HFF-Myc (cell line): ENCODE data around the gene CELA2B.
"Not testable (repeated sequence)": the region's sequence is repeated elsewhere in the genome, so short reads cannot be mapped to it uniquely, and the experiment has no call there.

ENCODE experiments used
- DNase-seq: peaks from one replicate; pipeline ENCODE4 v3.0.0-alpha.2; 2011; ENCODE audit warnings: low read depth; ENCODE audit errors: extremely low read depth
- H3K4me3 ChIP-seq: replicated peaks from 2 replicates; pipeline ENCODE4 v1.5.1; 2011; ENCODE audit warnings: low read depth, mild to moderate bottlenecking, control low read depth, low read length
- TF ChIP-seq, protein P1 (sequence below): IDR thresholded peaks from 2 replicates; pipeline ENCODE4 v1.5.1; 2012; ENCODE audit warnings: mild to moderate bottlenecking, low read depth, low read length, control low read depth; ENCODE audit errors: missing control alignments

CELA2B gene

DNA sequence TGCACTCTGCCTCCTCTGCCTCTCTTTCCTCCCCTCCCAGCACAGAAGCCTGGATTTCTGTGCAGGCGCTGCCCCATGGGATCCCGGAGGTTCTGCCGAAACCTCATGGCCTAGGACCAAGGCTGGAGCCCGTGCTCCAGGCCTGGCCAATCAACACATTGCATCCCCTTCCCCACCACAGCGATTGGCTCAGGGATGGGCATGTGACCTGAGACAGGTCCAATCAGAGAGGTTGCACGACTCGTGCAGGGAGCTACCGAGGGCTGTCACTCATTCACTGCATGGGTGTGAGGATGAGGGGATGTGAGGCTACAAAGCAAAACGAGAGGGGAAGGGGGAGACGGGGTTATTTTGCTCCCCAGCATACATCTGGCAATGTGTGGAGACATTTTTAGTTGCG lies 3.3 kb upstream of the CELA2B start:
- DNase-seq = no peak
- no peak overlapping the region for H3K4me3 ChIP-seq
- TF ChIP-seq, protein P1, sequence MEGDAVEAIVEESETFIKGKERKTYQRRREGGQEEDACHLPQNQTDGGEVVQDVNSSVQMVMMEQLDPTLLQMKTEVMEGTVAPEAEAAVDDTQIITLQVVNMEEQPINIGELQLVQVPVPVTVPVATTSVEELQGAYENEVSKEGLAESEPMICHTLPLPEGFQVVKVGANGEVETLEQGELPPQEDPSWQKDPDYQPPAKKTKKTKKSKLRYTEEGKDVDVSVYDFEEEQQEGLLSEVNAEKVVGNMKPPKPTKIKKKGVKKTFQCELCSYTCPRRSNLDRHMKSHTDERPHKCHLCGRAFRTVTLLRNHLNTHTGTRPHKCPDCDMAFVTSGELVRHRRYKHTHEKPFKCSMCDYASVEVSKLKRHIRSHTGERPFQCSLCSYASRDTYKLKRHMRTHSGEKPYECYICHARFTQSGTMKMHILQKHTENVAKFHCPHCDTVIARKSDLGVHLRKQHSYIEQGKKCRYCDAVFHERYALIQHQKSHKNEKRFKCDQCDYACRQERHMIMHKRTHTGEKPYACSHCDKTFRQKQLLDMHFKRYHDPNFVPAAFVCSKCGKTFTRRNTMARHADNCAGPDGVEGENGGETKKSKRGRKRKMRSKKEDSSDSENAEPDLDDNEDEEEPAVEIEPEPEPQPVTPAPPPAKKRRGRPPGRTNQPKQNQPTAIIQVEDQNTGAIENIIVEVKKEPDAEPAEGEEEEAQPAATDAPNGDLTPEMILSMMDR = no peak

DNA sequence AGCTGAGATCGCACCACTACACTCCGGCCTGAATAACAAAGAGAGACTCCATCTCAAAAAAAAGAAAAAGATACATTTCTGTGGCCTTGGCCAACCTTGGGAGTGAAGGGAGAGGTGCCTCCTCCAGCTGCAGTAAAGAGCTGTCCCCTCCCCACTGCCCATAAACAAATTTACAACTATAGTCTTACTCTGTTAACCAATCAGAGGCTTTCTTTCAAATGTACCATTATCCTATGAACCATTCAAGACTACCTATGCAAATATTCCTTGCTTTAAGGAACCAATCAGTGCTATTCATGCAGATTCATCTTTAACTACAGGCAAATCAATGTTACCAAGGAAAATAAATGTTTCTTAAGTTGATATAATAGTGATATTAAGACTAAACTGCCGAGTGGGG lies 1.0 kb downstream of the CELA2B start:
- no peak for DNase-seq
- H3K4me3 ChIP-seq = no peak overlapping the region
- TF ChIP-seq, protein P1 = no peak

DNA sequence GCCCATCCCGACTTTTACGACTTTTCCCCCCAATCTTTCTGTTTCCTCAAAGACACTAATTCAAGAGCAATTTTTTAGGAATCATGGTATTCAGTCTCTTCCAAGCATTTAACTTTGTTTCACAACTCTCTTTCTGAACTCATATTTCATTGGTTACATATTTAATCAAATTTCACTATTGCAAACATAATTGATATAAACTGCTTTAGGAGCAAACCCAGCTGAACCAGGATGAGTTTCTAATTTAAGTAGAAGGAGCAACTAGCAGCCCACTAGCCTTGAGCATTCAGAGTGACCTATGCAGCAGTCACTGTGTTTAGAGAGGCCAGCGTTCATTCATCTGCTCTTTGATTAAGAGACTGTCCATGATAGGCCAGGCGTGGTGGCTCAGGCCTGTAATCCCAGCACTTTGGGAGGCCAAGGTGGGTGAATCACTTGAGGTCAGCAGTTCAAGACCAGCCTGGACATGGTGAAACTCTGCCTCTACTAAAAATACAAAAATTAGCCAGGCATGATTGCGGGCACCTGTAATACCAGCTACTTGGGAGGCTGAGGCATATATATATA lies 1.8 kb downstream of the CELA2B start:
- DNase-seq = no peak
- no peak overlapping the region for H3K4me3 ChIP-seq
- TF ChIP-seq, protein P1 = no peak

DNA sequence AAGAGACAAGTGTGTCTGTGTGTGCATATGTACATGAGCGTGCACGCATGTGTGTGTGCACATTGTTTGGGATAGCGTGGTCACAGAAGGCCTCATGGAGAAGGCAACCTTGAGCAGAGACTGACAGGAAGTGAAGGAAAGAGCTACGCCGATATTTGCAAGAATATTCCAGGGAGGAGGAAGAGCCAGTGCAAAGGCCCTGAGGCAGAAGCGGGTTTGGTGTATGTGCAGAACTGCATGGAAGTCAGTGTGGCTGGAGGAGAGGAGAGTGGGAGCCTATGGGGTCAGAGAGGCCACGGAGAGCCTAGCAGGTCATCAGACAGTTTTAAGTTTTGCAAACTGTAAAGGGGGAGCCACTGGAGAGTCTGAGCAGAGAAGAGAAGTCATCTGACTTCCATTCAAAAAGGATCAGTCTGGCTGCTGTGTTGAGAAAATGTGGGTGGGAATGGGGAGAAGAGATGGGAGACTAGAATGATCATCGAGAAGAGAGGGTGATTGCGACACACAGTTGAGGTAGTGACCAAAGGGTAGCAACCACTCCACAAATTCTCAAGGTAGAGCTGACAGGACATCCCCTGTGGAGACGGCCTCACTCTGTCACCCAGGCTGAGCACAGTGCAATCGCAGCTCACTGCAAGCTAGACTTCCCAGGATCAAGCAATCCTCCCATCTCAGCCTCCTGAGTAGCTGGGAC lies 3.9 kb downstream of the CELA2B start:
- TF ChIP-seq, protein P1 = no peak

DNA sequence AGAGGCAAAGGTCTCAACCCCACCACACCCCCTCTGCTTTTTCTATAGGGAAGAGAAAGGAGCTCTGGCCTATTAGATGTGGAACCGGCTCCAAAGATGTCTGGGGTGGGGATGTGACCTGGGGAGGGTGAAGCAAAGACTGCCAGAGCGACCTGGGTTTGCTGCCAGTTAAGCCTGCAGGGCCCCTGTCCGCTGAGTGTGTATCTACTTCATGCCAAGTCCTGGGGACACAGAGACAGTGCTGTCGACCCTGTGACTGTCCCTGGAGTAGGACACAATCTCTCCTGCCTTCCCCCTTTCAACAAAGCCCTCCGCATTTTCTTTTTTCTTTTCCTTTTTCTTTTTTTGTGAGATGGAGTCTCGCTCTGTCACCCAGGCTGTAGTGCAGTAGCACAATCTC lies 6.6 kb downstream of the CELA2B start:
- not testable (repeated sequence) for DNase-seq, H3K4me3 ChIP-seq

More for the DNA sequence above, 3.9 kb downstream of the CELA2B start:
- H3K4me3 ChIP-seq = no peak overlapping the region
- DNase-seq = no peak

GRCh38 chr1:15482983-15483543 lies 7.2 kb downstream of the CELA2B start:
- not testable (repeated sequence) for DNase-seq, H3K4me3 ChIP-seq

- TF ChIP-seq, protein P1 = no peak
- DNase-seq = no peak
- H3K4me3 ChIP-seq = no peak overlapping the region
Measured at GRCh38 chr1:15483971-15484370, 8.1 kb downstream of the CELA2B start.

GRCh38 chr1:15484443-15484842 lies 8.5 kb downstream of the CELA2B start:
- not testable (repeated sequence) for H3K4me3 ChIP-seq, DNase-seq
